SK-N-SH (cell line): ENCODE data around the gene MYL5. TPM values are rescaled to one million over a fixed set of nuclear protein-coding genes. Genes with fewer than 3 reads are reported as not detected.

ENCODE experiments used
- CTCF ChIA-PET: fragments of 300-600, 350-600 bp; formaldehyde crosslinking; extraction: SDS; loops from one replicate; lab custom pipeline; 2021; lab: Yijun Ruan, JAX
- POLR2A ChIA-PET: fragments of 350-600 bp; sonication (Branson Sonifier 250); formaldehyde crosslinking; extraction: SDS; loops from one replicate; lab custom pipeline; 2020; ENCODE audit warnings: antibody characterized with exemption, inconsistent platforms; lab: Yijun Ruan, JAX
- DNase-seq: peaks from one replicate; pipeline ENCODE4 v3.0.0; 2012
- H2AFZ ChIP-seq: fragments of 200-600 bp; sonication (generic); 2 replicates; pipeline ENCODE4 v1.8.1; 2016; ENCODE audit warnings: antibody characterized with exemption, mild to moderate bottlenecking, low read depth
- H3F3A ChIP-seq: fragments of 200-600 bp; sonication (generic); replicated peaks from 2 replicates; pipeline ENCODE3; 2016; ENCODE audit warnings: antibody characterized with exemption, mild to moderate bottlenecking; ENCODE audit not compliant: insufficient read depth
- H3K27ac ChIP-seq, 2 experiments: fragments of 200-500 bp in 1 of 2; fragments of 200-600 bp in 1 of 2; sonication (Bioruptor generic) in 1 of 2; sonication (generic), shearing (Covaris generic) in 1 of 2; 2 replicates each; pipeline versions ENCODE4 v1.5.1 to v1.6.1; 2014 to 2016; ENCODE audit warnings: low read depth in 2 of 2, inconsistent platforms in 1 of 2, low read length in 1 of 2, mild to moderate bottlenecking in 1 of 2, mixed read lengths in 1 of 2
- H3K27me3 ChIP-seq: fragments of 200-600 bp; sonication (generic), shearing (Covaris generic); 2 replicates; pipeline ENCODE4 v1.6.1; 2016; ENCODE audit warnings: mixed run types; ENCODE audit not compliant: insufficient read depth
- H3K36me3 ChIP-seq, 2 experiments: fragments of 200-500 bp in 1 of 2; fragments of 200-600 bp in 1 of 2; sonication (Bioruptor generic) in 1 of 2; sonication (generic) in 1 of 2; replicated peaks in 1 of 2; 2 replicates each; pipeline versions ENCODE3 to v1.5.1; 2014 to 2016; ENCODE audit warnings: low read length in 1 of 2, mild to moderate bottlenecking in 1 of 2; ENCODE audit not compliant: insufficient read depth in 2 of 2, control insufficient read depth in 1 of 2
- H3K4me1 ChIP-seq, 2 experiments: fragments of 200-500 bp in 1 of 2; fragments of 200-600 bp in 1 of 2; sonication (Bioruptor generic) in 1 of 2; sonication (generic), shearing (Covaris generic) in 1 of 2; 2 replicates each; pipeline versions ENCODE4 v1.5.1 to v1.6.1; 2014 to 2016; ENCODE audit warnings: low read depth in 1 of 2, low read length in 1 of 2, mixed run types in 1 of 2; ENCODE audit not compliant: insufficient read depth in 2 of 2, control insufficient read depth in 1 of 2
- H3K4me2 ChIP-seq: fragments of 200-600 bp; sonication (generic), shearing (Covaris generic); 2 replicates; pipeline ENCODE4 v1.6.1; 2017; ENCODE audit warnings: mixed run types
- H3K4me3 ChIP-seq, 2 experiments: fragments of 200-500 bp in 1 of 2; fragments of 200-600 bp in 1 of 2; sonication (Bioruptor generic) in 1 of 2; sonication (generic), shearing (Covaris generic) in 1 of 2; 2 replicates each; pipeline versions ENCODE4 v1.5.1 to v1.8.1; 2014 to 2016; ENCODE audit warnings: low read depth in 2 of 2, inconsistent platforms in 1 of 2, low read length in 1 of 2, mild to moderate bottlenecking in 1 of 2, mixed read lengths in 1 of 2, moderate library complexity in 1 of 2
- H3K79me2 ChIP-seq: fragments of 200-600 bp; sonication (generic); 2 replicates; pipeline ENCODE4 v1.8.1; 2017; ENCODE audit warnings: mild to moderate bottlenecking; ENCODE audit not compliant: insufficient read depth
- H3K9ac ChIP-seq: fragments of 200-600 bp; sonication (generic); 2 replicates; pipeline ENCODE4 v1.6.1; 2017; ENCODE audit warnings: mixed run types
- H3K9me2 ChIP-seq: fragments of 200-600 bp; sonication (generic); 2 replicates; pipeline ENCODE4 v1.6.1; 2017; ENCODE audit warnings: mixed run types
- H3K9me3 ChIP-seq: fragments of 200-600 bp; sonication (generic); 2 replicates; pipeline ENCODE4 v1.6.1; 2017; ENCODE audit warnings: mixed run types, mild to moderate bottlenecking, moderate library complexity
- H4K20me1 ChIP-seq: fragments of 200-600 bp; sonication (generic); 2 replicates; pipeline ENCODE4 v1.6.1; 2017; ENCODE audit warnings: mild to moderate bottlenecking, mixed run types; ENCODE audit not compliant: insufficient read depth
- CHD2 ChIP-seq: fragments of 150-350 bp; IDR thresholded peaks from 2 replicates; pipeline ENCODE4 v1.6.1; 2018; ENCODE audit warnings: low read length; ENCODE audit not compliant: partially characterized antibody
- FOXJ3 ChIP-seq: sonication (generic); formaldehyde crosslinking; IDR thresholded peaks from 2 replicates; pipeline ENCODE4 v1.5.1; 2020; ENCODE audit warnings: mild to moderate bottlenecking, missing genetic modification reagents
- FOXM1 ChIP-seq: IDR thresholded peaks from 2 replicates; pipeline ENCODE4 v1.4.0; 2012; ENCODE audit warnings: low read depth, mild to moderate bottlenecking
- GATA2 ChIP-seq: sonication (generic); formaldehyde crosslinking; IDR thresholded peaks from 2 replicates; pipeline ENCODE4 v1.5.0; 2020; ENCODE audit warnings: mild to moderate bottlenecking, missing genetic modification reagents
- MEF2A ChIP-seq: IDR thresholded peaks from 2 replicates; pipeline ENCODE4 v1.4.0; 2012; ENCODE audit warnings: low read depth, borderline replicate concordance
- NFIC ChIP-seq: IDR thresholded peaks from 2 replicates; pipeline ENCODE4 v1.4.0; 2012; ENCODE audit warnings: borderline replicate concordance
- RAD21 ChIP-seq: IDR thresholded peaks from 2 replicates; pipeline ENCODE4 v1.6.1; 2012; ENCODE audit warnings: mild to moderate bottlenecking, low read length
- RCOR1 ChIP-seq: fragments of 150-350 bp; IDR thresholded peaks from 2 replicates; pipeline ENCODE4 v1.6.1; 2017; ENCODE audit warnings: antibody characterized with exemption, low read length
- TCF12 ChIP-seq: IDR thresholded peaks from 2 replicates; pipeline ENCODE4 v1.4.0; 2012
- WGBS: methylation state at CpG from one replicate; pipeline ENCODE4 v1.1.6; 2017; ENCODE audit warnings: low lambda C conversion rate; 5-methylcytosine and 5-hydroxymethylcytosine counted together
- polyA plus RNA-seq, 3 experiments: library from polyadenylated mRNA; depleted of rRNA; stranded (reverse); fragments of >200 nt; gene quantifications; 2 replicates each; pipeline ENCODE4 v1.2.3, GENCODE V29; 2012
- TF ChIP-seq, protein P1 (sequence below): fragments of 150-350 bp; IDR thresholded peaks from 2 replicates; pipeline ENCODE4 v1.6.1; 2017; ENCODE audit warnings: antibody characterized with exemption, low read length, low read depth, borderline replicate concordance
- TF ChIP-seq, protein P2 (sequence below): IDR thresholded peaks from 2 replicates; pipeline ENCODE4; 2012
- TF ChIP-seq, protein P3 (sequence below): IDR thresholded peaks from 2 replicates; pipeline ENCODE4 v1.4.0; 2012; ENCODE audit warnings: low read depth, borderline replicate concordance
- TF ChIP-seq, protein P4 (sequence below): IDR thresholded peaks from 2 replicates; pipeline ENCODE4 v1.4.0; 2012; ENCODE audit warnings: low read depth
- TF ChIP-seq, protein P5 (sequence below): fragments of 200-600 bp; sonication (generic); IDR thresholded peaks from 2 replicates; pipeline ENCODE4 v1.6.1; 2017; ENCODE audit warnings: antibody characterized with exemption, mild to moderate bottlenecking, moderate library complexity
- TF ChIP-seq, protein P6 (sequence below): IDR thresholded peaks from 2 replicates; pipeline ENCODE4 v1.6.1; 2012; ENCODE audit warnings: mild to moderate bottlenecking, low read depth, low read length, moderate library complexity

The MYL5 gene
- polyA plus RNA-seq, 1 of the 3 experiments (the other 2 are of a cell fraction), result 46.9 TPM

GRCh38 chr4:633406-633805 lies 40.9 kb upstream of the MYL5 start:
- H3K4me3 ChIP-seq, result no peak overlapping the region
- TF ChIP-seq, protein P1, sequence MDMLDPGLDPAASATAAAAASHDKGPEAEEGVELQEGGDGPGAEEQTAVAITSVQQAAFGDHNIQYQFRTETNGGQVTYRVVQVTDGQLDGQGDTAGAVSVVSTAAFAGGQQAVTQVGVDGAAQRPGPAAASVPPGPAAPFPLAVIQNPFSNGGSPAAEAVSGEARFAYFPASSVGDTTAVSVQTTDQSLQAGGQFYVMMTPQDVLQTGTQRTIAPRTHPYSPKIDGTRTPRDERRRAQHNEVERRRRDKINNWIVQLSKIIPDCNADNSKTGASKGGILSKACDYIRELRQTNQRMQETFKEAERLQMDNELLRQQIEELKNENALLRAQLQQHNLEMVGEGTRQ, result no peak
- TF ChIP-seq RCOR1 (no peak), RAD21 (no peak), GATA2 (CRISPR knock-in tag) (no peak), CHD2 (no peak), MEF2A (no peak), NFIC (no peak), FOXM1 (no peak), FOXJ3 (CRISPR knock-in tag) (no peak), TCF12 (no peak)
- TF ChIP-seq, protein P2, sequence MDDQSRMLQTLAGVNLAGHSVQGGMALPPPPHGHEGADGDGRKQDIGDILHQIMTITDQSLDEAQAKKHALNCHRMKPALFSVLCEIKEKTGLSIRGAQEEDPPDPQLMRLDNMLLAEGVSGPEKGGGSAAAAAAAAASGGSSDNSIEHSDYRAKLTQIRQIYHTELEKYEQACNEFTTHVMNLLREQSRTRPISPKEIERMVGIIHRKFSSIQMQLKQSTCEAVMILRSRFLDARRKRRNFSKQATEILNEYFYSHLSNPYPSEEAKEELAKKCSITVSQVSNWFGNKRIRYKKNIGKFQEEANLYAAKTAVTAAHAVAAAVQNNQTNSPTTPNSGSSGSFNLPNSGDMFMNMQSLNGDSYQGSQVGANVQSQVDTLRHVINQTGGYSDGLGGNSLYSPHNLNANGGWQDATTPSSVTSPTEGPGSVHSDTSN, result no peak
- TF ChIP-seq, protein P3, sequence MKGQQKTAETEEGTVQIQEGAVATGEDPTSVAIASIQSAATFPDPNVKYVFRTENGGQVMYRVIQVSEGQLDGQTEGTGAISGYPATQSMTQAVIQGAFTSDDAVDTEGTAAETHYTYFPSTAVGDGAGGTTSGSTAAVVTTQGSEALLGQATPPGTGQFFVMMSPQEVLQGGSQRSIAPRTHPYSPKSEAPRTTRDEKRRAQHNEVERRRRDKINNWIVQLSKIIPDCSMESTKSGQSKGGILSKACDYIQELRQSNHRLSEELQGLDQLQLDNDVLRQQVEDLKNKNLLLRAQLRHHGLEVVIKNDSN, result no peak
- TF ChIP-seq, protein P4, sequence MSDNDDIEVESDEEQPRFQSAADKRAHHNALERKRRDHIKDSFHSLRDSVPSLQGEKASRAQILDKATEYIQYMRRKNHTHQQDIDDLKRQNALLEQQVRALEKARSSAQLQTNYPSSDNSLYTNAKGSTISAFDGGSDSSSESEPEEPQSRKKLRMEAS, result no peak
- TF ChIP-seq, protein P5, sequence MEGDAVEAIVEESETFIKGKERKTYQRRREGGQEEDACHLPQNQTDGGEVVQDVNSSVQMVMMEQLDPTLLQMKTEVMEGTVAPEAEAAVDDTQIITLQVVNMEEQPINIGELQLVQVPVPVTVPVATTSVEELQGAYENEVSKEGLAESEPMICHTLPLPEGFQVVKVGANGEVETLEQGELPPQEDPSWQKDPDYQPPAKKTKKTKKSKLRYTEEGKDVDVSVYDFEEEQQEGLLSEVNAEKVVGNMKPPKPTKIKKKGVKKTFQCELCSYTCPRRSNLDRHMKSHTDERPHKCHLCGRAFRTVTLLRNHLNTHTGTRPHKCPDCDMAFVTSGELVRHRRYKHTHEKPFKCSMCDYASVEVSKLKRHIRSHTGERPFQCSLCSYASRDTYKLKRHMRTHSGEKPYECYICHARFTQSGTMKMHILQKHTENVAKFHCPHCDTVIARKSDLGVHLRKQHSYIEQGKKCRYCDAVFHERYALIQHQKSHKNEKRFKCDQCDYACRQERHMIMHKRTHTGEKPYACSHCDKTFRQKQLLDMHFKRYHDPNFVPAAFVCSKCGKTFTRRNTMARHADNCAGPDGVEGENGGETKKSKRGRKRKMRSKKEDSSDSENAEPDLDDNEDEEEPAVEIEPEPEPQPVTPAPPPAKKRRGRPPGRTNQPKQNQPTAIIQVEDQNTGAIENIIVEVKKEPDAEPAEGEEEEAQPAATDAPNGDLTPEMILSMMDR, result no peak
- TF ChIP-seq, protein P6, sequence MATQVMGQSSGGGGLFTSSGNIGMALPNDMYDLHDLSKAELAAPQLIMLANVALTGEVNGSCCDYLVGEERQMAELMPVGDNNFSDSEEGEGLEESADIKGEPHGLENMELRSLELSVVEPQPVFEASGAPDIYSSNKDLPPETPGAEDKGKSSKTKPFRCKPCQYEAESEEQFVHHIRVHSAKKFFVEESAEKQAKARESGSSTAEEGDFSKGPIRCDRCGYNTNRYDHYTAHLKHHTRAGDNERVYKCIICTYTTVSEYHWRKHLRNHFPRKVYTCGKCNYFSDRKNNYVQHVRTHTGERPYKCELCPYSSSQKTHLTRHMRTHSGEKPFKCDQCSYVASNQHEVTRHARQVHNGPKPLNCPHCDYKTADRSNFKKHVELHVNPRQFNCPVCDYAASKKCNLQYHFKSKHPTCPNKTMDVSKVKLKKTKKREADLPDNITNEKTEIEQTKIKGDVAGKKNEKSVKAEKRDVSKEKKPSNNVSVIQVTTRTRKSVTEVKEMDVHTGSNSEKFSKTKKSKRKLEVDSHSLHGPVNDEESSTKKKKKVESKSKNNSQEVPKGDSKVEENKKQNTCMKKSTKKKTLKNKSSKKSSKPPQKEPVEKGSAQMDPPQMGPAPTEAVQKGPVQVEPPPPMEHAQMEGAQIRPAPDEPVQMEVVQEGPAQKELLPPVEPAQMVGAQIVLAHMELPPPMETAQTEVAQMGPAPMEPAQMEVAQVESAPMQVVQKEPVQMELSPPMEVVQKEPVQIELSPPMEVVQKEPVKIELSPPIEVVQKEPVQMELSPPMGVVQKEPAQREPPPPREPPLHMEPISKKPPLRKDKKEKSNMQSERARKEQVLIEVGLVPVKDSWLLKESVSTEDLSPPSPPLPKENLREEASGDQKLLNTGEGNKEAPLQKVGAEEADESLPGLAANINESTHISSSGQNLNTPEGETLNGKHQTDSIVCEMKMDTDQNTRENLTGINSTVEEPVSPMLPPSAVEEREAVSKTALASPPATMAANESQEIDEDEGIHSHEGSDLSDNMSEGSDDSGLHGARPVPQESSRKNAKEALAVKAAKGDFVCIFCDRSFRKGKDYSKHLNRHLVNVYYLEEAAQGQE, result no peak
- CTCF ChIA-PET, result no interaction called here
- H3K79me2 ChIP-seq, result no peaks in the 10 kb centered on the region
- H3K27ac ChIP-seq, result no peak overlapping the region
- H3K36me3 ChIP-seq, result no peaks in the 10 kb centered on the region
- H3K9me2 ChIP-seq, result no peaks in the 10 kb centered on the region
- no peak for DNase-seq
- H4K20me1 ChIP-seq, result no peaks in the 10 kb centered on the region
- H3K9ac ChIP-seq, result no peak overlapping the region
- WGBS, result 32% methylated on average over 4 of the region's 9 CpGs
- H2AFZ ChIP-seq, result no peak overlapping the region
- POLR2A ChIA-PET, result no interaction called here
- no peaks in the 10 kb centered on the region for H3K27me3 ChIP-seq
- H3K9me3 ChIP-seq, result no peaks in the 10 kb centered on the region
- H3F3A ChIP-seq, result no peaks in the 10 kb centered on the region
- no peaks in the 10 kb centered on the region; a peak in 1 of 4 replicates for H3K4me1 ChIP-seq
- H3K4me2 ChIP-seq, result no peak overlapping the region
